HepG2 (cell line): ENCODE data around the gene CCDC73. TPM values are rescaled to one million over a fixed set of nuclear protein-coding genes. Genes with fewer than 3 reads are reported as not detected.

Source experiments
- ATAC-seq: fragments of 200-7000 bp; cut with Tn5 transposase; 3 replicates; pipeline ENCODE4 v1.9.1; 2020; ENCODE audit warnings: mild to moderate bottlenecking, moderate library complexity
- BruUV-seq: library from RNA; stranded (reverse); fragments of 400-500 nt; replicated peaks from 2 replicates; lab custom pipeline; 2021; lab: Mats Ljungman, UMichigan
- CTCF ChIA-PET: fragments of 300-600 bp; formaldehyde crosslinking; extraction: SDS; loops from one replicate; lab custom pipeline; 2021; ENCODE audit warnings: low total read pairs, inconsistent platforms, low intra/inter-chr PET ratio; lab: Yijun Ruan, JAX
- POLR2A ChIA-PET: fragments of 350-600 bp; sonication (Branson Sonifier 250); formaldehyde crosslinking; loops from one replicate; lab custom pipeline; 2020; ENCODE audit warnings: antibody characterized with exemption, inconsistent platforms; lab: Yijun Ruan, JAX
- DNase-seq: peaks from one replicate; pipeline ENCODE4 v3.0.0-alpha.2; 2015; ENCODE audit warnings: low spot score
- FAIRE-seq: peaks from 3 replicates; lab custom pipeline; 2011; peaks lifted over from hg19 to GRCh38; lab: Jason Lieb, UNC
- H2AFZ ChIP-seq: one replicate; pipeline ENCODE4 v1.6.1; 2011; ENCODE audit warnings: low read length, inconsistent platforms
- H3K27ac ChIP-seq: fragments of 300-600 bp; 3 replicates; pipeline ENCODE4 v1.8.0; 2011; ENCODE audit warnings: mixed run types, mild to moderate bottlenecking, mixed read lengths, low read length, inconsistent platforms; ENCODE audit not compliant: insufficient read depth; ENCODE audit errors: extremely low read length
- H3K27me3 ChIP-seq, 2 experiments: fragments of 200-600 bp in 1 of 2; 2 replicates in 1 of 2; 3 replicates in 1 of 2; pipeline versions ENCODE4 v1.6.0 to v1.8.0; 2011; ENCODE audit warnings: low read length in 2 of 2, mild to moderate bottlenecking in 2 of 2, moderate library complexity in 2 of 2, inconsistent platforms in 1 of 2; ENCODE audit not compliant: insufficient read depth in 2 of 2, control insufficient read depth in 1 of 2
- H3K36me3 ChIP-seq, 2 experiments: fragments of 200-600 bp in 1 of 2; replicated peaks in 1 of 2; 2 replicates in 1 of 2; 3 replicates in 1 of 2; pipeline versions ENCODE4 v1.5.1 to v1.8.0; 2011; ENCODE audit warnings: low read length in 2 of 2, inconsistent platforms in 1 of 2; ENCODE audit not compliant: insufficient read depth in 2 of 2, control insufficient read depth in 1 of 2
- H3K4me1 ChIP-seq: 2 replicates; pipeline ENCODE4 v1.5.1; 2012; ENCODE audit warnings: low read length, inconsistent platforms; ENCODE audit not compliant: insufficient read depth
- H3K4me2 ChIP-seq: 2 replicates; pipeline ENCODE4 v1.6.0; 2011; ENCODE audit warnings: low read depth, low read length, inconsistent platforms
- H3K4me3 ChIP-seq, 3 experiments: fragments of 200-600 bp in 1 of 3; sonication (generic), shearing (Covaris generic) in 1 of 3; replicated peaks in 1 of 3; 2 replicates each; pipeline ENCODE4 v1.5.1; 2011 to 2016; ENCODE audit warnings: low read length in 3 of 3, inconsistent platforms in 2 of 3, low read depth in 2 of 3, mild to moderate bottlenecking in 2 of 3, control low read depth in 1 of 3, mixed read lengths in 1 of 3; ENCODE audit not compliant: insufficient read depth in 1 of 3
- H3K79me2 ChIP-seq: one replicate; pipeline ENCODE4 v1.6.1; 2011; ENCODE audit warnings: low read length, inconsistent platforms; ENCODE audit not compliant: insufficient read depth
- H3K9ac ChIP-seq: 2 replicates; pipeline ENCODE4 v1.6.0; 2011; ENCODE audit warnings: mild to moderate bottlenecking, low read depth, low read length, inconsistent platforms; ENCODE audit not compliant: insufficient read depth
- H3K9me3 ChIP-seq: 2 replicates; pipeline ENCODE4 v1.5.1; 2012; ENCODE audit warnings: mild to moderate bottlenecking, low read length
- H4K20me1 ChIP-seq: 2 replicates; pipeline ENCODE4 v1.6.0; 2011; ENCODE audit warnings: inconsistent platforms, mild to moderate bottlenecking, low read length, moderate library complexity; ENCODE audit not compliant: insufficient read depth
- CENPX ChIP-seq: sonication (generic); formaldehyde crosslinking; IDR thresholded peaks from 2 replicates; pipeline ENCODE4 v1.9.0; 2021; ENCODE audit warnings: mild to moderate bottlenecking, missing genetic modification reagents, moderate library complexity
- CREB1 ChIP-seq, 2 experiments: fragments of 450-650 bp in 1 of 2; IDR thresholded peaks; 2 replicates each; pipeline ENCODE4 v1.6.1; 2016 to 2017; ENCODE audit warnings: control low read depth in 1 of 2, mild to moderate bottlenecking in 1 of 2, missing compliant biosample characterization in 1 of 2, missing genetic modification characterization in 1 of 2
- EED ChIP-seq: sonication (generic); formaldehyde crosslinking; IDR thresholded peaks from 2 replicates; pipeline ENCODE4 v1.5.0; 2020; ENCODE audit warnings: mild to moderate bottlenecking, missing genetic modification reagents
- NFRKB ChIP-seq: fragments of 450-650 bp; IDR thresholded peaks from 2 replicates; pipeline ENCODE4 v1.6.1; 2017
- REXO4 ChIP-seq: sonication (generic); formaldehyde crosslinking; IDR thresholded peaks from 2 replicates; pipeline ENCODE4 v1.8.0; 2022; ENCODE audit warnings: missing genetic modification reagents, mild to moderate bottlenecking, borderline replicate concordance
- STAT5B ChIP-seq: sonication (generic); formaldehyde crosslinking; IDR thresholded peaks from 2 replicates; pipeline ENCODE4 v1.4.0; 2020; ENCODE audit warnings: missing genetic modification reagents
- ZNF441 ChIP-seq: sonication (generic); formaldehyde crosslinking; IDR thresholded peaks from 2 replicates; pipeline ENCODE4 v1.7.0; 2021; ENCODE audit warnings: missing genetic modification reagents, borderline replicate concordance
- ZNF589 ChIP-seq: sonication (generic); formaldehyde crosslinking; conservative IDR thresholded peaks from 2 replicates; pipeline ENCODE4 v1.8.0; 2022; ENCODE audit warnings: mild to moderate bottlenecking, moderate library complexity, missing genetic modification reagents
- in situ Hi-C: cut with HindIII; loops from 2 replicates; pipeline ENCODE4 v1.10.0; 2017; ENCODE audit warnings: low pct_unique_long_range_greater_than_20kb; ENCODE audit not compliant: extremely low pct_ligation_motif_present
- intact Hi-C: fragments of 100-400 bp; cut with micrococcal nuclease; formaldehyde crosslinking; loops from one replicate; pipeline ENCODE4 v1.10.0; 2022; ENCODE audit not compliant: unreplicated experiment
- polyA plus RNA-seq, 8 experiments: library from polyadenylated mRNA; depleted of rRNA in 3 of 8; stranded (reverse) in 7 of 8; unstranded in 1 of 8; fragments of >200 nt; fragmentation: Illumina TruSeq in 4 of 8; extraction: Trizol in 4 of 8; gene quantifications; 2 replicates each; pipeline versions ENCODE4 v1.2.1 to v1.2.3, GENCODE V29; 2011 to 2016; ENCODE audit warnings: low read depth in 4 of 8, missing spikeins in 1 of 8, mixed read lengths in 1 of 8; ENCODE audit not compliant: insufficient read depth in 1 of 8
- total RNA-seq, 5 experiments: library from RNA; depleted of rRNA; stranded (reverse); fragments of >200 nt; fragmentation: Illumina TruSeq; extraction: Trizol; gene quantifications; 2 replicates each; pipeline ENCODE4 v1.2.3, GENCODE V29; 2016; ENCODE audit warnings: low read depth in 1 of 5
- TF ChIP-seq, protein P1 (sequence below): sonication (generic); formaldehyde crosslinking; IDR thresholded peaks from 2 replicates; pipeline ENCODE4 v1.9.0; 2021; ENCODE audit warnings: missing genetic modification reagents, borderline replicate concordance
- TF ChIP-seq, protein P2 (sequence below): sonication (generic); formaldehyde crosslinking; IDR thresholded peaks from 2 replicates; pipeline ENCODE4 v1.4.0; 2020; ENCODE audit warnings: missing genetic modification reagents
- TF ChIP-seq, protein P3 (sequence below): sonication (generic); formaldehyde crosslinking; conservative IDR thresholded peaks from 2 replicates; pipeline ENCODE4 v1.4.0; 2020; ENCODE audit warnings: missing genetic modification reagents
- TF ChIP-seq, protein P4 (sequence below): sonication (generic); formaldehyde crosslinking; conservative IDR thresholded peaks from 2 replicates; pipeline ENCODE4 v1.4.0; 2020; ENCODE audit warnings: missing genetic modification reagents
- TF ChIP-seq, protein P5 (sequence below): sonication (generic); formaldehyde crosslinking; IDR thresholded peaks from 2 replicates; pipeline ENCODE4 v1.4.0; 2020; ENCODE audit warnings: missing genetic modification reagents
- TF ChIP-seq, protein P6 (sequence below): sonication (generic); formaldehyde crosslinking; IDR thresholded peaks from 2 replicates; pipeline ENCODE4 v1.4.0; 2020; ENCODE audit warnings: missing genetic modification reagents

The CCDC73 gene
- total and polyA plus RNA-seq, 2 of the 13 experiments (the other 11 are each of a cell fraction or from before 2014, with no cell fraction given): 0.01 to 0.11 TPM

DNA sequence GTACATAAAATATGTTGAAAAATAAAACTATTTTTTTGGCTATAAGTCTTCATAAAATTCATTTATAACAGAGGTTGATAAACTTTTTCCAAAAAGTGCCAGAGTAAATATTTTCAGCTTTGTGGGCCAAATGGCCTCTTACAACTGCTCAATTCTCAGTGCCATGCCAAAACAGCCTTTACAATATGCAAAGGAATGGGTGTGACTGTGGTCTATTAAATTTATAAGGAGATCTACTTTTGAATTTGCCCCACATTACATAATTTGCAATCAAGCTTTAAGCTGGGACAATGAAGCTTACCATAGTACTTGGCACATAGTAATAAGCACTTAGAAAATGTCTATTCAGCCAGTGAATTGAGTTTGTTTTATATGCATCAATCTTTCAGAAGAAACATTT, 188.2 kb downstream of the CCDC73 start:
- peaks cover 5 to 30% of the 10 kb centered on the region in 2 experiments for H3K36me3 ChIP-seq
- H3K4me1 ChIP-seq: no peaks in the 10 kb centered on the region
- no TSS peak for BruUV-seq
- H3K9me3 ChIP-seq: peaks cover 7% of the 10 kb centered on the region; the same call in 1 of the 2 replicates
- ChIA-PET POLR2A (no interaction called here), CTCF (no interaction called here)
- FAIRE-seq (no peak), DNase-seq (no peak), ATAC-seq (no peak)
- H3K4me2 ChIP-seq: no peak overlapping the region
- no peaks in the 10 kb centered on the region for H3K79me2 ChIP-seq
- H3K27me3 ChIP-seq: no peaks in the 10 kb centered on the region
- no peak overlapping the region for H2AFZ ChIP-seq
- H3K9ac ChIP-seq: no peak overlapping the region
- in situ Hi-C loops: no loop called here
- H3K4me3 ChIP-seq: no peak overlapping the region
- no peaks in the 10 kb centered on the region for H4K20me1 ChIP-seq
- intact Hi-C loops: no loop called here
- no peak overlapping the region for H3K27ac ChIP-seq
- TF ChIP-seq, protein P1, sequence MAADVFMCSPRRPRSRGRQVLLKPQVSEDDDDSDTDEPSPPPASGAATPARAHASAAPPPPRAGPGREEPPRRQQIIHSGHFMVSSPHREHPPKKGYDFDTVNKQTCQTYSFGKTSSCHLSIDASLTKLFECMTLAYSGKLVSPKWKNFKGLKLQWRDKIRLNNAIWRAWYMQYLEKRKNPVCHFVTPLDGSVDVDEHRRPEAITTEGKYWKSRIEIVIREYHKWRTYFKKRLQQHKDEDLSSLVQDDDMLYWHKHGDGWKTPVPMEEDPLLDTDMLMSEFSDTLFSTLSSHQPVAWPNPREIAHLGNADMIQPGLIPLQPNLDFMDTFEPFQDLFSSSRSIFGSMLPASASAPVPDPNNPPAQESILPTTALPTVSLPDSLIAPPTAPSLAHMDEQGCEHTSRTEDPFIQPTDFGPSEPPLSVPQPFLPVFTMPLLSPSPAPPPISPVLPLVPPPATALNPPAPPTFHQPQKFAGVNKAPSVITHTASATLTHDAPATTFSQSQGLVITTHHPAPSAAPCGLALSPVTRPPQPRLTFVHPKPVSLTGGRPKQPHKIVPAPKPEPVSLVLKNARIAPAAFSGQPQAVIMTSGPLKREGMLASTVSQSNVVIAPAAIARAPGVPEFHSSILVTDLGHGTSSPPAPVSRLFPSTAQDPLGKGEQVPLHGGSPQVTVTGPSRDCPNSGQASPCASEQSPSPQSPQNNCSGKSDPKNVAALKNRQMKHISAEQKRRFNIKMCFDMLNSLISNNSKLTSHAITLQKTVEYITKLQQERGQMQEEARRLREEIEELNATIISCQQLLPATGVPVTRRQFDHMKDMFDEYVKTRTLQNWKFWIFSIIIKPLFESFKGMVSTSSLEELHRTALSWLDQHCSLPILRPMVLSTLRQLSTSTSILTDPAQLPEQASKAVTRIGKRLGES (CRISPR knock-in tag): no peak
- TF ChIP-seq, protein P2, sequence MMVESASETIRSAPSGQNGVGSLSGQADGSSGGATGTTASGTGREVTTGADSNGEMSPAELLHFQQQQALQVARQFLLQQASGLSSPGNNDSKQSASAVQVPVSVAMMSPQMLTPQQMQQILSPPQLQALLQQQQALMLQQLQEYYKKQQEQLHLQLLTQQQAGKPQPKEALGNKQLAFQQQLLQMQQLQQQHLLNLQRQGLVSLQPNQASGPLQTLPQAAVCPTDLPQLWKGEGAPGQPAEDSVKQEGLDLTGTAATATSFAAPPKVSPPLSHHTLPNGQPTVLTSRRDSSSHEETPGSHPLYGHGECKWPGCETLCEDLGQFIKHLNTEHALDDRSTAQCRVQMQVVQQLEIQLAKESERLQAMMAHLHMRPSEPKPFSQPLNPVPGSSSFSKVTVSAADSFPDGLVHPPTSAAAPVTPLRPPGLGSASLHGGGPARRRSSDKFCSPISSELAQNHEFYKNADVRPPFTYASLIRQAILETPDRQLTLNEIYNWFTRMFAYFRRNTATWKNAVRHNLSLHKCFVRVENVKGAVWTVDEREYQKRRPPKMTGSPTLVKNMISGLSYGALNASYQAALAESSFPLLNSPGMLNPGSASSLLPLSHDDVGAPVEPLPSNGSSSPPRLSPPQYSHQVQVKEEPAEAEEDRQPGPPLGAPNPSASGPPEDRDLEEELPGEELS (CRISPR knock-in tag): no peak
- TF ChIP-seq NFRKB (no peak), CENPX (CRISPR knock-in tag) (no peak), STAT5B (CRISPR knock-in tag) (no peak), ZNF589 (CRISPR knock-in tag) (no peak), ZNF441 (no peak), EED (CRISPR knock-in tag) (no peak), REXO4 (CRISPR knock-in tag) (no peak), CREB1 (IDR thresholded peaks at IDR 0.05) (no peak), CREB1 (CRISPR knock-in tag; IDR thresholded peaks at IDR 0.05) (no peak)
- TF ChIP-seq, protein P3, sequence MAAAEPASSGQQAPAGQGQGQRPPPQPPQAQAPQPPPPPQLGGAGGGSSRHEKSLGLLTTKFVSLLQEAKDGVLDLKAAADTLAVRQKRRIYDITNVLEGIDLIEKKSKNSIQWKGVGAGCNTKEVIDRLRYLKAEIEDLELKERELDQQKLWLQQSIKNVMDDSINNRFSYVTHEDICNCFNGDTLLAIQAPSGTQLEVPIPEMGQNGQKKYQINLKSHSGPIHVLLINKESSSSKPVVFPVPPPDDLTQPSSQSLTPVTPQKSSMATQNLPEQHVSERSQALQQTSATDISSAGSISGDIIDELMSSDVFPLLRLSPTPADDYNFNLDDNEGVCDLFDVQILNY (CRISPR knock-in tag): no peak
- TF ChIP-seq, protein P4, sequence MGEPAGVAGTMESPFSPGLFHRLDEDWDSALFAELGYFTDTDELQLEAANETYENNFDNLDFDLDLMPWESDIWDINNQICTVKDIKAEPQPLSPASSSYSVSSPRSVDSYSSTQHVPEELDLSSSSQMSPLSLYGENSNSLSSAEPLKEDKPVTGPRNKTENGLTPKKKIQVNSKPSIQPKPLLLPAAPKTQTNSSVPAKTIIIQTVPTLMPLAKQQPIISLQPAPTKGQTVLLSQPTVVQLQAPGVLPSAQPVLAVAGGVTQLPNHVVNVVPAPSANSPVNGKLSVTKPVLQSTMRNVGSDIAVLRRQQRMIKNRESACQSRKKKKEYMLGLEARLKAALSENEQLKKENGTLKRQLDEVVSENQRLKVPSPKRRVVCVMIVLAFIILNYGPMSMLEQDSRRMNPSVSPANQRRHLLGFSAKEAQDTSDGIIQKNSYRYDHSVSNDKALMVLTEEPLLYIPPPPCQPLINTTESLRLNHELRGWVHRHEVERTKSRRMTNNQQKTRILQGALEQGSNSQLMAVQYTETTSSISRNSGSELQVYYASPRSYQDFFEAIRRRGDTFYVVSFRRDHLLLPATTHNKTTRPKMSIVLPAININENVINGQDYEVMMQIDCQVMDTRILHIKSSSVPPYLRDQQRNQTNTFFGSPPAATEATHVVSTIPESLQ (CRISPR knock-in tag): no peak
- TF ChIP-seq, protein P5, sequence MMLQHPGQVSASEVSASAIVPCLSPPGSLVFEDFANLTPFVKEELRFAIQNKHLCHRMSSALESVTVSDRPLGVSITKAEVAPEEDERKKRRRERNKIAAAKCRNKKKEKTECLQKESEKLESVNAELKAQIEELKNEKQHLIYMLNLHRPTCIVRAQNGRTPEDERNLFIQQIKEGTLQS (CRISPR knock-in tag): no peak
- TF ChIP-seq, protein P6, sequence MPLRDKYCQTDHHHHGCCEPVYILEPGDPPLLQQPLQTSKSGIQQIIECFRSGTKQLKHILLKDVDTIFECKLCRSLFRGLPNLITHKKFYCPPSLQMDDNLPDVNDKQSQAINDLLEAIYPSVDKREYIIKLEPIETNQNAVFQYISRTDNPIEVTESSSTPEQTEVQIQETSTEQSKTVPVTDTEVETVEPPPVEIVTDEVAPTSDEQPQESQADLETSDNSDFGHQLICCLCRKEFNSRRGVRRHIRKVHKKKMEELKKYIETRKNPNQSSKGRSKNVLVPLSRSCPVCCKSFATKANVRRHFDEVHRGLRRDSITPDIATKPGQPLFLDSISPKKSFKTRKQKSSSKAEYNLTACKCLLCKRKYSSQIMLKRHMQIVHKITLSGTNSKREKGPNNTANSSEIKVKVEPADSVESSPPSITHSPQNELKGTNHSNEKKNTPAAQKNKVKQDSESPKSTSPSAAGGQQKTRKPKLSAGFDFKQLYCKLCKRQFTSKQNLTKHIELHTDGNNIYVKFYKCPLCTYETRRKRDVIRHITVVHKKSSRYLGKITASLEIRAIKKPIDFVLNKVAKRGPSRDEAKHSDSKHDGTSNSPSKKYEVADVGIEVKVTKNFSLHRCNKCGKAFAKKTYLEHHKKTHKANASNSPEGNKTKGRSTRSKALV (CRISPR knock-in tag): no peak
